PC-9 (cell line): Measurements from ENCODE around the gene SYNRG.

Source experiments
- EZH2 ChIP-seq: fragments of 200-600 bp; sonication (generic); IDR thresholded peaks from 2 replicates; pipeline ENCODE4 v1.8.0; 2017; ENCODE audit warnings: antibody characterized with exemption, low read depth
- TF ChIP-seq, protein P1 (sequence below): fragments of 200-600 bp; sonication (generic); conservative IDR thresholded peaks from 2 replicates; pipeline ENCODE4 v1.6.1; 2017; ENCODE audit warnings: mixed run types, antibody characterized with exemption, mild to moderate bottlenecking, moderate library complexity

- TF ChIP-seq, protein P1, sequence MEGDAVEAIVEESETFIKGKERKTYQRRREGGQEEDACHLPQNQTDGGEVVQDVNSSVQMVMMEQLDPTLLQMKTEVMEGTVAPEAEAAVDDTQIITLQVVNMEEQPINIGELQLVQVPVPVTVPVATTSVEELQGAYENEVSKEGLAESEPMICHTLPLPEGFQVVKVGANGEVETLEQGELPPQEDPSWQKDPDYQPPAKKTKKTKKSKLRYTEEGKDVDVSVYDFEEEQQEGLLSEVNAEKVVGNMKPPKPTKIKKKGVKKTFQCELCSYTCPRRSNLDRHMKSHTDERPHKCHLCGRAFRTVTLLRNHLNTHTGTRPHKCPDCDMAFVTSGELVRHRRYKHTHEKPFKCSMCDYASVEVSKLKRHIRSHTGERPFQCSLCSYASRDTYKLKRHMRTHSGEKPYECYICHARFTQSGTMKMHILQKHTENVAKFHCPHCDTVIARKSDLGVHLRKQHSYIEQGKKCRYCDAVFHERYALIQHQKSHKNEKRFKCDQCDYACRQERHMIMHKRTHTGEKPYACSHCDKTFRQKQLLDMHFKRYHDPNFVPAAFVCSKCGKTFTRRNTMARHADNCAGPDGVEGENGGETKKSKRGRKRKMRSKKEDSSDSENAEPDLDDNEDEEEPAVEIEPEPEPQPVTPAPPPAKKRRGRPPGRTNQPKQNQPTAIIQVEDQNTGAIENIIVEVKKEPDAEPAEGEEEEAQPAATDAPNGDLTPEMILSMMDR, result no peak
- TF ChIP-seq EZH2, result no peak
These were observed 1.8 kb upstream of the SYNRG start for GRCh38 chr17:37610971-37611370.
